Fibroblast of villous mesenchyme (primary cell): ENCODE data around the gene EIF3A. TPM values are rescaled to one million over a fixed set of nuclear protein-coding genes. Genes with fewer than 3 reads are reported as not detected.

Experiments used
- DNase-seq: peaks from one replicate; pipeline ENCODE4 v3.0.0-alpha.2; 2010; ENCODE audit warnings: low read depth
- H3K4me3 ChIP-seq: 2 replicates; pipeline ENCODE4 v1.5.1; 2011; ENCODE audit warnings: low read depth, mild to moderate bottlenecking, low read length
- CTCF ChIP-seq: IDR thresholded peaks from 2 replicates; pipeline ENCODE4 v1.5.1; 2012; ENCODE audit warnings: low read depth, mild to moderate bottlenecking, low read length; ENCODE audit not compliant: insufficient read depth
- total RNA-seq: library from RNA; depleted of rRNA; stranded (reverse); fragments of >200 nt; gene quantifications from 2 replicates; pipeline ENCODE4 v1.2.3, GENCODE V29; 2012

EIF3A gene
- total RNA-seq, 1 donor: 119 TPM

- no peak for DNase-seq
- H3K4me3 ChIP-seq: peak overlapping the region; percentile 78
- no peak for TF ChIP-seq CTCF
Observed at GRCh38 chr10:119105155-119105554, 24.5 kb upstream of the EIF3A start.

GRCh38 chr10:119104654-119105015 lies 24.0 kb upstream of the EIF3A start:
- TF ChIP-seq CTCF: no peak
- peak overlapping the region; percentile 78 for H3K4me3 ChIP-seq
- DNase-seq: peak; percentile 48

GRCh38 chr10:119103903-119104653 lies 23.5 kb upstream of the EIF3A start, which contains the start of gene DENND10:
TSS of gene DENND10 (plus strand) at chr10:119104113. CDS start at chr10:119104143, 30 bp downstream.
- H3K4me3 ChIP-seq: peak within 1 kb of the TSS; percentile 78
- peak; percentile 87 for DNase-seq
- TF ChIP-seq CTCF: no peak

GRCh38 chr10:119103241-119103902 lies 22.8 kb upstream of the EIF3A start:
- TF ChIP-seq CTCF: no peak
- DNase-seq: no peak
- no peak overlapping the region for H3K4me3 ChIP-seq

- no peak for DNase-seq
- TF ChIP-seq CTCF: no peak
- no peak overlapping the region for H3K4me3 ChIP-seq
Observed at GRCh38 chr10:119101366-119102098, 20.9 kb upstream of the EIF3A start.

GRCh38 chr10:119100434-119101238 lies 20.0 kb upstream of the EIF3A start:
- TF ChIP-seq CTCF: no peak
- H3K4me3 ChIP-seq: no peak overlapping the region
- DNase-seq: no peak
